Fibroblast of pulmonary artery (primary cell): ENCODE measurements around the gene LTN1.

Experiments
- DNase-seq: peaks from one replicate; pipeline ENCODE4 v3.0.0-alpha.2; 2010; ENCODE audit warnings: low read depth
- H3K4me3 ChIP-seq: replicated peaks from 2 replicates; pipeline ENCODE4 v1.5.1; 2011; ENCODE audit warnings: low read depth, mild to moderate bottlenecking, control low read depth, low read length, moderate library complexity
- CTCF ChIP-seq: IDR thresholded peaks from 2 replicates; pipeline ENCODE4 v1.5.1; 2011; ENCODE audit warnings: mild to moderate bottlenecking, control low read depth, low read length, inconsistent platforms; ENCODE audit errors: missing control alignments

The LTN1 gene

GRCh38 chr21:28904961-28905435 lies 87.7 kb downstream of the LTN1 start:
- no peak for DNase-seq
- no peak overlapping the region for H3K4me3 ChIP-seq
- no peak for TF ChIP-seq CTCF

GRCh38 chr21:28903448-28903847 lies 89.2 kb downstream of the LTN1 start:
- H3K4me3 ChIP-seq, result no peak overlapping the region
- DNase-seq, result no peak
- no peak for TF ChIP-seq CTCF

GRCh38 chr21:28900481-28900880 lies 92.2 kb downstream of the LTN1 start:
- no peak for TF ChIP-seq CTCF
- no peak for DNase-seq
- no peak overlapping the region for H3K4me3 ChIP-seq

GRCh38 chr21:28899744-28900143 lies 92.9 kb downstream of the LTN1 start:
- DNase-seq, result peak; percentile 66
- TF ChIP-seq CTCF, result no peak
- no peak overlapping the region for H3K4me3 ChIP-seq

- no peak for DNase-seq
- no peak overlapping the region for H3K4me3 ChIP-seq
- no peak for TF ChIP-seq CTCF
Measured at GRCh38 chr21:28899220-28899619, 93.5 kb downstream of the LTN1 start.

- no peak for DNase-seq
- H3K4me3 ChIP-seq, result no peak overlapping the region
- TF ChIP-seq CTCF, result no peak
Measured at GRCh38 chr21:28893687-28894086, 99.0 kb downstream of the LTN1 start.
